Measurements from ENCODE around the gene ANKRD27. TPM values are rescaled to one million over a fixed set of nuclear protein-coding genes. Genes with fewer than 3 reads are reported as not detected.
"Not testable (repeated sequence)": the region's sequence is repeated elsewhere in the genome, so short reads cannot be mapped to it uniquely, and the experiment has no call there.

Gene ANKRD27
- total RNA-seq, 1 experiment from 2014 or later: 55.5 TPM

- no peaks in the 10 kb centered on the region for H3K9me2 ChIP-seq (ENCODE audit: insufficient read depth)
- DNase-seq: no peak
- no TSS peak for BruUV-seq (replicated peaks)
- no peak overlapping the region for H3K4me3 ChIP-seq
- no peaks in the 10 kb centered on the region for H3K79me2 ChIP-seq (ENCODE audit: low read depth)
- H3K36me3 ChIP-seq (ENCODE audit: low read depth): peaks cover 32% of the 10 kb centered on the region
- no peaks in the 10 kb centered on the region for H3K4me1 ChIP-seq (replicated peaks; ENCODE audit: insufficient read depth)
- H3K9me3 ChIP-seq (ENCODE audit: insufficient read depth, low read depth): no peaks in the 10 kb centered on the region
- H3K27ac ChIP-seq: no peak overlapping the region
- CTCF ChIA-PET: no interaction called here
- no peaks in the 10 kb centered on the region for H4K20me1 ChIP-seq (ENCODE audit: insufficient read depth)
- POLR2A ChIA-PET (ENCODE audit: unreplicated experiment): no interaction called here
- H3K27me3 ChIP-seq (ENCODE audit: insufficient read depth, low read depth): no peaks in the 10 kb centered on the region
- H3F3A ChIP-seq (ENCODE audit: insufficient read depth, low read depth): peaks cover 14% of the 10 kb centered on the region; the same call in 1 of the 2 replicates
- intact Hi-C loops (cut with micrococcal nuclease; ENCODE audit: unreplicated experiment): no loop called here
- H2AFZ ChIP-seq: no peak overlapping the region
- TF ChIP-seq EZH2 (IDR thresholded peaks at IDR 0.05; ENCODE audit: low read depth) (no peak), CTCF (conservative IDR thresholded peaks at IDR 0.05) (no peak)
- no peak overlapping the region for H3K4me2 ChIP-seq
These were observed 77.0 kb downstream of the ANKRD27 start for GRCh38 chr19:32598022-32598421.

GRCh38 chr19:32595491-32595890 is 79.5 kb downstream of the ANKRD27 start:
- ChIA-PET CTCF (no interaction called here), POLR2A (ENCODE audit: unreplicated experiment) (no interaction called here)

GRCh38 chr19:32594021-32594420 is 81.0 kb downstream of the ANKRD27 start:
- Histone ChIP-seq H3K27ac (no peak overlapping the region), H3K9me2 (ENCODE audit: insufficient read depth) (no peaks in the 10 kb centered on the region), H3K4me3 (no peak overlapping the region), H4K20me1 (ENCODE audit: insufficient read depth) (no peaks in the 10 kb centered on the region), H3F3A (ENCODE audit: insufficient read depth, low read depth) (peaks cover 10% of the 10 kb centered on the region; the same call in 1 of the 2 replicates), H3K4me1 (replicated peaks; ENCODE audit: insufficient read depth) (no peaks in the 10 kb centered on the region), H3K27me3 (ENCODE audit: insufficient read depth, low read depth) (no peaks in the 10 kb centered on the region), H3K4me2 (no peak overlapping the region), H3K9me3 (ENCODE audit: insufficient read depth, low read depth) (no peaks in the 10 kb centered on the region), H2AFZ (no peak overlapping the region), H3K79me2 (ENCODE audit: low read depth) (no peaks in the 10 kb centered on the region), H3K36me3 (ENCODE audit: low read depth) (peaks cover 29% of the 10 kb centered on the region)
- ChIA-PET POLR2A (ENCODE audit: unreplicated experiment) (no interaction called here), CTCF (no interaction called here)
- BruUV-seq (replicated peaks): no TSS peak
- DNase-seq: no peak
- no peak for TF ChIP-seq CTCF (conservative IDR thresholded peaks at IDR 0.05)
- no peak for TF ChIP-seq EZH2 (IDR thresholded peaks at IDR 0.05; ENCODE audit: low read depth)
- intact Hi-C loops (cut with micrococcal nuclease; ENCODE audit: unreplicated experiment): no loop called here

More at GRCh38 chr19:32595491-32595890, 79.5 kb downstream of the ANKRD27 start:
- TF ChIP-seq EZH2 (IDR thresholded peaks at IDR 0.05; ENCODE audit: low read depth) (no peak), CTCF (conservative IDR thresholded peaks at IDR 0.05) (no peak)
- Histone ChIP-seq H3K9me2 (ENCODE audit: insufficient read depth) (no peaks in the 10 kb centered on the region), H3K4me1 (replicated peaks; ENCODE audit: insufficient read depth) (no peaks in the 10 kb centered on the region), H2AFZ (no peak overlapping the region), H3K4me3 (no peak overlapping the region), H3K36me3 (ENCODE audit: low read depth) (peaks cover 32% of the 10 kb centered on the region), H3K9me3 (ENCODE audit: insufficient read depth, low read depth) (no peaks in the 10 kb centered on the region), H4K20me1 (ENCODE audit: insufficient read depth) (no peaks in the 10 kb centered on the region), H3K4me2 (no peak overlapping the region), H3K27me3 (ENCODE audit: insufficient read depth, low read depth) (no peaks in the 10 kb centered on the region), H3K79me2 (ENCODE audit: low read depth) (no peaks in the 10 kb centered on the region), H3K27ac (no peak overlapping the region), H3F3A (ENCODE audit: insufficient read depth, low read depth) (peaks cover 14% of the 10 kb centered on the region; the same call in 1 of the 2 replicates)
- no TSS peak for BruUV-seq (replicated peaks)
- DNase-seq: no peak
- intact Hi-C loops (cut with micrococcal nuclease; ENCODE audit: unreplicated experiment): no loop called here

- H3F3A ChIP-seq (ENCODE audit: insufficient read depth, low read depth); H3K27me3 ChIP-seq (ENCODE audit: insufficient read depth, low read depth); H3K9me3 ChIP-seq (ENCODE audit: insufficient read depth, low read depth); POLR2A ChIA-PET (ENCODE audit: unreplicated experiment); CTCF ChIA-PET; H3K4me3 ChIP-seq; H4K20me1 ChIP-seq (ENCODE audit: insufficient read depth); H3K4me2 ChIP-seq; intact Hi-C loops (cut with micrococcal nuclease; ENCODE audit: unreplicated experiment); H3K9me2 ChIP-seq (ENCODE audit: insufficient read depth); H3K4me1 ChIP-seq (replicated peaks; ENCODE audit: insufficient read depth); BruUV-seq (replicated peaks); H3K79me2 ChIP-seq (ENCODE audit: low read depth); H2AFZ ChIP-seq; DNase-seq; H3K27ac ChIP-seq: not testable (repeated sequence)
- peaks cover 15% of the 10 kb centered on the region; the same call in 1 of the 2 replicates for H3K36me3 ChIP-seq (ENCODE audit: low read depth)
These were observed 87.1 kb downstream of the ANKRD27 start for GRCh38 chr19:32587747-32588504.

All from PC-9 (cell line).